Suprapubic skin (tissue), 4 donors: ENCODE data around the gene PIP.
"Not testable (repeated sequence)": the region's sequence is repeated elsewhere in the genome, so short reads cannot be mapped to it uniquely, and the experiment has no call there.

ENCODE experiments used
- CTCF ChIP-seq, 2 donors: fragments of 200-600 bp in 1 of 2; fragments of 450-650 bp in 1 of 2; sonication (generic) in 1 of 2; IDR thresholded peaks; one replicate each; pipeline ENCODE4 v1.5.1; 2016 to 2019; ENCODE audit warnings: antibody characterized with exemption in 2 of 2, mild to moderate bottlenecking in 1 of 2, moderate library complexity in 1 of 2
- POLR2A ChIP-seq, 2 donors: fragments of 450-650 bp; IDR thresholded peaks; one replicate each; pipeline ENCODE4 v1.6.1; 2017; ENCODE audit warnings: antibody characterized with exemption in 2 of 2, mild to moderate bottlenecking in 2 of 2, moderate library complexity in 2 of 2
- POLR2AphosphoS5 ChIP-seq, 3 donors: sonication (generic); formaldehyde crosslinking; IDR thresholded peaks; one replicate each; pipeline ENCODE4 v1.6.1; 2017; ENCODE audit warnings: antibody characterized with exemption in 3 of 3

GRCh38 chr7:143123326-143123725, 8.6 kb upstream of the PIP start:
- not testable (repeated sequence) for TF ChIP-seq CTCF, POLR2AphosphoS5, POLR2A (IDR thresholded peaks at IDR 0.05)
